ENCODE data around the gene CNTN4.

The CNTN4 gene

GRCh38 chr3:2247831-2248230, 149.2 kb downstream of the CNTN4 start:
- no peak for DNase-seq (ENCODE audit: low read depth, low spot score)
- no peak overlapping the region for H3K27ac ChIP-seq

- no peak overlapping the region for H3K27ac ChIP-seq
- no peak for DNase-seq (ENCODE audit: low read depth, low spot score)
Observed at GRCh38 chr3:2250783-2251182, 152.1 kb downstream of the CNTN4 start.

- no peak for DNase-seq (ENCODE audit: low read depth, low spot score)
Observed at GRCh38 chr3:2261747-2262146, 163.1 kb downstream of the CNTN4 start.

GRCh38 chr3:2262204-2262603, 163.5 kb downstream of the CNTN4 start:
- DNase-seq (ENCODE audit: low read depth, low spot score), result no peak
- H3K27ac ChIP-seq, result no peak overlapping the region

More at GRCh38 chr3:2261747-2262146, 163.1 kb downstream of the CNTN4 start:
- H3K27ac ChIP-seq, result no peak overlapping the region

- no peak for DNase-seq (ENCODE audit: low read depth, low spot score)
- no peak overlapping the region for H3K27ac ChIP-seq
Observed at GRCh38 chr3:2266606-2267005, 167.9 kb downstream of the CNTN4 start.

- H3K27ac ChIP-seq, result no peak overlapping the region
- no peak for DNase-seq (ENCODE audit: low read depth, low spot score)
Observed at GRCh38 chr3:2268779-2269178, 170.1 kb downstream of the CNTN4 start.

GRCh38 chr3:2274526-2274925, 175.9 kb downstream of the CNTN4 start:
- no peak overlapping the region for H3K27ac ChIP-seq
- DNase-seq (ENCODE audit: low read depth, low spot score), result no peak

GRCh38 chr3:2283818-2284217, 185.2 kb downstream of the CNTN4 start:
- no peak for DNase-seq (ENCODE audit: low read depth, low spot score)
- no peak overlapping the region for H3K27ac ChIP-seq

- DNase-seq (ENCODE audit: low read depth, low spot score), result no peak
- no peak overlapping the region for H3K27ac ChIP-seq
Observed at GRCh38 chr3:2300938-2301337, 202.3 kb downstream of the CNTN4 start.

GRCh38 chr3:2301361-2301760, 202.7 kb downstream of the CNTN4 start:
- H3K27ac ChIP-seq, result no peak overlapping the region
- DNase-seq (ENCODE audit: low read depth, low spot score), result no peak

GRCh38 chr3:2303566-2303965, 204.9 kb downstream of the CNTN4 start:
- no peak overlapping the region for H3K27ac ChIP-seq
- no peak for DNase-seq (ENCODE audit: low read depth, low spot score)

- H3K27ac ChIP-seq, result no peak overlapping the region
- DNase-seq (ENCODE audit: low read depth, low spot score), result no peak
Observed at GRCh38 chr3:2311022-2311421, 212.4 kb downstream of the CNTN4 start.

- DNase-seq (ENCODE audit: low read depth, low spot score), result no peak
Observed at GRCh38 chr3:2317521-2317920, 218.9 kb downstream of the CNTN4 start.

GRCh38 chr3:2334921-2335320, 236.3 kb downstream of the CNTN4 start:
- no peak for DNase-seq (ENCODE audit: low read depth, low spot score)
- H3K27ac ChIP-seq, result no peak overlapping the region

More at GRCh38 chr3:2317521-2317920, 218.9 kb downstream of the CNTN4 start:
- no peak overlapping the region for H3K27ac ChIP-seq

- DNase-seq (ENCODE audit: low read depth, low spot score), result no peak
- H3K27ac ChIP-seq, result no peak overlapping the region
Observed at GRCh38 chr3:2343031-2343682, 244.5 kb downstream of the CNTN4 start.

GRCh38 chr3:2352134-2352762, 253.6 kb downstream of the CNTN4 start:
- H3K27ac ChIP-seq, result no peak overlapping the region
- DNase-seq (ENCODE audit: low read depth, low spot score), result no peak

- no peak for DNase-seq (ENCODE audit: low read depth, low spot score)
Observed at GRCh38 chr3:2354702-2355101, 256.0 kb downstream of the CNTN4 start.

GRCh38 chr3:2356298-2356950, 257.8 kb downstream of the CNTN4 start:
- H3K27ac ChIP-seq, result no peak overlapping the region
- no peak for DNase-seq (ENCODE audit: low read depth, low spot score)

More at GRCh38 chr3:2354702-2355101, 256.0 kb downstream of the CNTN4 start:
- H3K27ac ChIP-seq, result no peak overlapping the region

GRCh38 chr3:2360815-2361214, 262.1 kb downstream of the CNTN4 start:
- no peak overlapping the region for H3K27ac ChIP-seq
- no peak for DNase-seq (ENCODE audit: low read depth, low spot score)

GRCh38 chr3:2362122-2362521, 263.5 kb downstream of the CNTN4 start:
- DNase-seq (ENCODE audit: low read depth, low spot score), result no peak
- no peak overlapping the region for H3K27ac ChIP-seq

GRCh38 chr3:2363854-2364253, 265.2 kb downstream of the CNTN4 start:
- H3K27ac ChIP-seq, result no peak overlapping the region
- no peak for DNase-seq (ENCODE audit: low read depth, low spot score)

- no peak overlapping the region for H3K27ac ChIP-seq
- DNase-seq (ENCODE audit: low read depth, low spot score), result no peak
Observed at GRCh38 chr3:2370317-2370716, 271.7 kb downstream of the CNTN4 start.

Measured in epithelial cell of prostate (primary cell).